Panc1 (cell line): ENCODE data around the gene MYBBP1A. TPM values are rescaled to one million over a fixed set of nuclear protein-coding genes. Genes with fewer than 3 reads are reported as not detected.

Experiments used
- ATAC-seq: fragments of 200-7000 bp; cut with Tn5 transposase; 2 replicates; pipeline ENCODE4 v1.9.1; 2020; ENCODE audit warnings: mild to moderate bottlenecking, moderate library complexity
- BruUV-seq: library from RNA; stranded (reverse); fragments of 400-500 nt; replicated peaks from 2 replicates; lab custom pipeline; 2021; lab: Mats Ljungman, UMichigan
- CTCF ChIA-PET: fragments of 300-600 bp; sonication (Branson Sonifier 250); formaldehyde crosslinking; loops from one replicate; lab custom pipeline; 2022; ENCODE audit warnings: antibody characterized with exemption; lab: Charles Lee
- POLR2A ChIA-PET: fragments of 300-600 bp; sonication (Branson Sonifier 250); formaldehyde crosslinking; loops from one replicate; lab custom pipeline; 2022; ENCODE audit warnings: antibody characterized with exemption; lab: Charles Lee
- DNase-seq: peaks from one replicate; pipeline ENCODE4 v3.0.0-alpha.2; 2010; ENCODE audit warnings: low read depth, low spot score
- H3K27ac ChIP-seq: 2 replicates; pipeline ENCODE4 v1.5.1; 2011; ENCODE audit warnings: mild to moderate bottlenecking, low read length, inconsistent platforms
- H3K27me3 ChIP-seq: fragments of 200-500 bp; sonication (Bioruptor generic); 2 replicates; pipeline ENCODE4 v1.6.0; 2014; ENCODE audit warnings: low read length, inconsistent platforms; ENCODE audit not compliant: control insufficient read depth, insufficient read depth
- H3K36me3 ChIP-seq: fragments of 200-500 bp; sonication (Bioruptor generic); 2 replicates; pipeline ENCODE4 v1.5.1; 2014; ENCODE audit warnings: inconsistent platforms, mild to moderate bottlenecking, low read length, moderate library complexity; ENCODE audit not compliant: control insufficient read depth, insufficient read depth
- H3K4me1 ChIP-seq: 2 replicates; pipeline ENCODE4 v1.5.1; 2011; ENCODE audit warnings: inconsistent platforms, mild to moderate bottlenecking, low read length, moderate library complexity; ENCODE audit not compliant: control insufficient read depth, insufficient read depth
- H3K4me3 ChIP-seq, 2 experiments: 2 replicates each; pipeline ENCODE4 v1.5.1; 2011 to 2012; ENCODE audit warnings: low read depth in 2 of 2, low read length in 2 of 2, mild to moderate bottlenecking in 2 of 2, inconsistent platforms in 1 of 2, moderate library complexity in 1 of 2
- H3K9me3 ChIP-seq: fragments of 200-500 bp; sonication (Bioruptor generic); 2 replicates; pipeline ENCODE4 v1.5.1; 2014; ENCODE audit warnings: low read depth, mild to moderate bottlenecking, inconsistent platforms, low read length, moderate library complexity; ENCODE audit not compliant: control insufficient read depth, insufficient read depth
- CTCF ChIP-seq: fragments of 450-650 bp; IDR thresholded peaks from 2 replicates; pipeline ENCODE4 v1.5.1; 2017; ENCODE audit warnings: mild to moderate bottlenecking
- POLR2AphosphoS5 ChIP-seq: IDR thresholded peaks from 2 replicates; pipeline ENCODE4 v1.6.1; 2012; ENCODE audit warnings: mild to moderate bottlenecking, low read depth, low read length, moderate library complexity
- REST ChIP-seq, 2 experiments: IDR thresholded peaks; 2 replicates each; pipeline ENCODE4 v1.6.1; 2011 to 2012; ENCODE audit warnings: low read depth in 2 of 2, control low read depth in 1 of 2, low read length in 1 of 2, mild to moderate bottlenecking in 1 of 2, moderate library complexity in 1 of 2; ENCODE audit not compliant: insufficient read depth in 1 of 2
- SIN3A ChIP-seq: IDR thresholded peaks from 2 replicates; pipeline ENCODE4 v1.6.1; 2012; ENCODE audit warnings: low read depth, mild to moderate bottlenecking, low read length, moderate library complexity, borderline replicate concordance; ENCODE audit not compliant: insufficient read depth
- TCF7L2 ChIP-seq: IDR thresholded peaks from 2 replicates; pipeline ENCODE4 v1.6.1; 2011; ENCODE audit warnings: mild to moderate bottlenecking, low read depth, low read length, inconsistent platforms
- in situ Hi-C: cut with HindIII; loops from 2 replicates; pipeline ENCODE4 v1.10.0; 2016; ENCODE audit warnings: low sequenced_read_pairs, low pct_unique_long_range_greater_than_20kb
- intact Hi-C: fragments of 100-400 bp; cut with micrococcal nuclease; formaldehyde crosslinking; loops from one replicate; pipeline ENCODE4 v1.10.0; 2022; ENCODE audit not compliant: unreplicated experiment
- total RNA-seq: library from RNA; stranded (reverse); gene quantifications from one replicate; pipeline ENCODE4 v1.2.1, GENCODE V29; 2021; ENCODE audit not compliant: unreplicated experiment

The MYBBP1A gene
- total RNA-seq, 1 experiment from 2014 or later, result 95.6 TPM

GRCh38 chr17:4488989-4489595, 66.1 kb downstream of the MYBBP1A start:
- in situ Hi-C loops, result no loop called here
- intact Hi-C loops, result no loop called here
- Histone ChIP-seq H3K27me3 (no peaks in the 10 kb centered on the region), H3K36me3 (no peaks in the 10 kb centered on the region), H3K4me1 (no peaks in the 10 kb centered on the region; the same call in 1 of the 2 replicates), H3K9me3 (no peaks in the 10 kb centered on the region), H3K27ac (no peak overlapping the region), H3K4me3 (no peak overlapping the region)
- no peak for TF ChIP-seq SIN3A
- no peak for TF ChIP-seq REST (IDR thresholded peaks at IDR 0.05; ENCODE audit: insufficient read depth in 1 of 2, low read depth in 2 of 2, low read length in 1 of 2)
- TF ChIP-seq CTCF, result no peak
- no peak for TF ChIP-seq POLR2AphosphoS5
- no peak for TF ChIP-seq TCF7L2
- CTCF ChIA-PET, result no interaction called here
- POLR2A ChIA-PET, result interaction anchor here (0.6 kb wide), 1 partner anchor 11 kb away, joined by 3 read pairs; no protein-coding TSS in a partner anchor
- DNase-seq, result no peak
- BruUV-seq, result no TSS peak
- no peak for ATAC-seq

Other genes starting within 250 kb of the MYBBP1A start
- 119 TPM for gene UBE2G1, start 188.7 kb downstream of the MYBBP1A start, total RNA-seq
- 0.10 TPM for gene SPNS3, start 121.4 kb downstream of the MYBBP1A start, total RNA-seq
- gene SPNS2, start 56.5 kb downstream of the MYBBP1A start, total RNA-seq, result 1.9 TPM
- not detected for gene GGT6, start 5.2 kb upstream of the MYBBP1A start, total RNA-seq
- gene SMTNL2, start 29.1 kb upstream of the MYBBP1A start, total RNA-seq, result not detected
- not detected for gene ALOX15, start 86.3 kb upstream of the MYBBP1A start, total RNA-seq
- gene PELP1, start 148.8 kb upstream of the MYBBP1A start, total RNA-seq, result 84.1 TPM
- 39.2 TPM for gene ARRB2, start 155.2 kb upstream of the MYBBP1A start, total RNA-seq
- gene MED11, start 176.0 kb upstream of the MYBBP1A start, total RNA-seq, result 12.5 TPM
- gene ZMYND15, start 184.4 kb upstream of the MYBBP1A start, total RNA-seq, result 0.28 TPM
- 5.3 TPM for gene CXCL16, start 184.5 kb upstream of the MYBBP1A start, total RNA-seq
- not detected for gene TM4SF5, start 216.5 kb upstream of the MYBBP1A start, total RNA-seq
- 0.49 TPM for gene VMO1, start 231.0 kb upstream of the MYBBP1A start, total RNA-seq
- gene GLTPD2, start 233.6 kb upstream of the MYBBP1A start, total RNA-seq, result not detected
- 156 TPM for gene PSMB6, start 240.8 kb upstream of the MYBBP1A start, total RNA-seq